C4-2B (cell line): ENCODE measurements around the gene ZNF346.

Experiments
- CTCF ChIP-seq: fragments of 450-650 bp; conservative IDR thresholded peaks from 2 replicates; pipeline ENCODE4 v1.5.1; 2017; ENCODE audit warnings: mild to moderate bottlenecking
- ZFX ChIP-seq: fragments of 450-650 bp; IDR thresholded peaks from 2 replicates; pipeline ENCODE4 v1.6.1; 2017

GRCh38 chr5:177022386-177023302 lies at the start of gene ZNF346:
- TF ChIP-seq CTCF: no peak; the same call in 1 of the 2 replicates
- TF ChIP-seq ZFX: peak; percentile 90
